ENCODE measurements around the gene BASP1.

BASP1 gene

GRCh38 chr5:17213938-17214337 is 3.5 kb upstream of the BASP1 start:
- no peak overlapping the region for H3K9ac ChIP-seq (ENCODE audit: low read depth in 1 of 2, low read length in 2 of 2)
- peaks cover 2 to 12% of the 10 kb centered on the region in 2 donors for H3K4me1 ChIP-seq (ENCODE audit: control insufficient read depth in 2 of 2, insufficient read depth in 2 of 2, low read length in 2 of 2)
- H3K36me3 ChIP-seq (ENCODE audit: control insufficient read depth in 2 of 2, insufficient read depth in 2 of 2, low read length in 2 of 2): no peaks in the 10 kb centered on the region
- no peak overlapping the region for H3K27ac ChIP-seq (ENCODE audit: low read depth in 2 of 2, low read length in 2 of 2)
- no peak overlapping the region for H3K4me3 ChIP-seq (ENCODE audit: low read length in 2 of 2)
- no peaks in the 10 kb centered on the region for H3K9me3 ChIP-seq (ENCODE audit: control insufficient read depth in 2 of 2, low read length in 2 of 2)
- H3K27me3 ChIP-seq (ENCODE audit: control insufficient read depth in 2 of 2, insufficient read depth in 2 of 2, low read length in 2 of 2): peaks cover 3 to 8% of the 10 kb centered on the region in 2 donors

DNA sequence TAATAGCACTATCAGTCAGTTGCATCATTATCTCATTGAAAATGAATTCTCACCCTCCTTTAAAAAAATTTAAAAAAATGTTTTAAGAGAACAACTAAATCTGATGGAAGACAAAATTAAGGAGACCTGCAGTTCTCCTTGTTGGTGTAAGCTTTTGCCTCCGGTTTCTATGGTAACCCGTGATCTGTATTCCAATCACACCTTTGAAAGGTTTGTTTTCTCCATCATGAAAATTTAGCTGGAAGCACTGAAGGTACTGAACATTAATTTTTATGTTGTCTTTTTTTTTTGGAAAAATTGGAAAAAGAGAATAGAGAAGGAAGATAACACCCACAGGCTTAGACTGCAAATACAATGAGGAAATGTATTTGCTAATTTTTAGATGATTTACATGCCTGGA is 2.5 kb upstream of the BASP1 start:
- Histone ChIP-seq H3K4me1 (ENCODE audit: control insufficient read depth in 2 of 2, insufficient read depth in 2 of 2, low read length in 2 of 2) (peaks cover 2 to 12% of the 10 kb centered on the region in 2 donors), H3K9ac (ENCODE audit: low read depth in 1 of 2, low read length in 2 of 2) (no peak overlapping the region), H3K9me3 (ENCODE audit: control insufficient read depth in 2 of 2, low read length in 2 of 2) (no peaks in the 10 kb centered on the region), H3K4me3 (ENCODE audit: low read length in 2 of 2) (no peak overlapping the region), H3K36me3 (ENCODE audit: control insufficient read depth in 2 of 2, insufficient read depth in 2 of 2, low read length in 2 of 2) (no peaks in the 10 kb centered on the region), H3K27ac (ENCODE audit: low read depth in 2 of 2, low read length in 2 of 2) (no peak overlapping the region), H3K27me3 (ENCODE audit: control insufficient read depth in 2 of 2, insufficient read depth in 2 of 2, low read length in 2 of 2) (peaks cover 3 to 8% of the 10 kb centered on the region in 2 donors)

DNA sequence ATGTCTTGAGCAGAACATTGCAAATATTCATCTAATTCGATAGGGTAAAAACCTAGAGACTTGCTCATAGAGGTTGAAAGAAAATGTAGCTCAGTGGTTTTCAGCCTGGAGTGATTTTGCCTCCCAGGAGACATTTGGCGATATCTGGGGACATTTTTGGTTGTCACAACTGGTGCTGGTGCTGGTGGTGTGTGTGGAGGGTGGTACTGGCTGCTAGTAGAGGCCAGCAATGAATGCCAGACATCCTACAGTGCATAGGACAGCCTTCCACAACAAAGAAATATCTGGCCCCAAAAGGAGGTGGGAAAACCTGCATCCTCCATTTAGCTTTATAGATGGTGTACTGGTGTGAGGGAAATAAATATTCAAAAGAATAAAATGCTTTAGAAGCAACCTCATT is 2.1 kb upstream of the BASP1 start:
- peaks cover 3 to 8% of the 10 kb centered on the region in 2 donors for H3K27me3 ChIP-seq (ENCODE audit: control insufficient read depth in 2 of 2, insufficient read depth in 2 of 2, low read length in 2 of 2)
- no peak overlapping the region for H3K4me3 ChIP-seq (ENCODE audit: low read length in 2 of 2)
- H3K27ac ChIP-seq (ENCODE audit: low read depth in 2 of 2, low read length in 2 of 2): no peak overlapping the region
- H3K9ac ChIP-seq (ENCODE audit: low read depth in 1 of 2, low read length in 2 of 2): no peak overlapping the region
- no peaks in the 10 kb centered on the region for H3K36me3 ChIP-seq (ENCODE audit: control insufficient read depth in 2 of 2, insufficient read depth in 2 of 2, low read length in 2 of 2)
- no peaks in the 10 kb centered on the region for H3K9me3 ChIP-seq (ENCODE audit: control insufficient read depth in 2 of 2, low read length in 2 of 2)
- H3K4me1 ChIP-seq (ENCODE audit: control insufficient read depth in 2 of 2, insufficient read depth in 2 of 2, low read length in 2 of 2): peaks cover 2 to 12% of the 10 kb centered on the region in 2 donors

DNA sequence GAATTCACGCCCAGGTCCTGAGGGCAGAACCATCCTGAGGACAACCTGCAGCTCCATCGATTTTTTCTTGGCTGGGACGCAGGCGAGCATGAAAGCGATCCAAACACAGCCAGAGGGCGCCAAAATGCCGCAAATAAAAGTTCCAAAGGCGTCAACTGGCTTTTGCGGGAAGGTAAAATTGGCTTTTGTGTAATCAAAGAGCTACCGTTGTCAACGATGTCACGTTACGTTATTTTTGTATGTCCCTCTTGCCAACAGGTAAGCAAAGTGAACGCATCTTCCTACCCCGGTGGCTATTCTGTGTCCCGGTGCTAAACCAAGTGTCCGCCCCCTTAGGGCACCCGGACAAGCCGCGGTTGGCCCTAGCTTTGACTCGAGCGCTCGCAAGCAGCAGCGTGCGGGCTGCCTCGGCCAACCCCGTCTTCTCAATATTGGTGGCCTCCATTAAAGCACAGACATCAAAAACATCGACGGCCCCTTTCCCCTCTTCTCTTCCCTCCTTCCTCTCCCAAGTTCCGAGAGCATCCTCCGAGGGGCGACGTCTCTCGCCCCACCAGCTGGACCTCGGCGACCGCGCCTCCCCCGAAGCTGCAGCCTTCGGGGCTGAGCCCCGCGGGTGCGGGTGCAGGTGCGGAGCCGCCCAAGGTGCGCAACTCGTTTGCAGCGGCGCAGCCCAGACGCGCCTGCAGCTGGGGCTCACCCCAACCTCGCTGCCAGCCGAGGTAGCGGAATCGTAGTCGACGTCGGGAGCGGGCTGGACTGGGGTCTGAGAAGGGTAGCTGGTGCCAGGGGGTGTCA is 1.1 kb upstream of the BASP1 start:
- peaks cover 3 to 8% of the 10 kb centered on the region in 2 donors for H3K27me3 ChIP-seq (ENCODE audit: control insufficient read depth in 2 of 2, insufficient read depth in 2 of 2, low read length in 2 of 2)
- H3K4me3 ChIP-seq (ENCODE audit: low read length in 2 of 2): peak overlapping the region; percentile 39 to 46
- no peaks in the 10 kb centered on the region for H3K36me3 ChIP-seq (ENCODE audit: control insufficient read depth in 2 of 2, insufficient read depth in 2 of 2, low read length in 2 of 2)
- H3K9me3 ChIP-seq (ENCODE audit: control insufficient read depth in 2 of 2, low read length in 2 of 2): no peaks in the 10 kb centered on the region
- H3K4me1 ChIP-seq (ENCODE audit: control insufficient read depth in 2 of 2, insufficient read depth in 2 of 2, low read length in 2 of 2): peaks cover 2 to 12% of the 10 kb centered on the region in 2 donors
- H3K27ac ChIP-seq (ENCODE audit: low read depth in 2 of 2, low read length in 2 of 2): peak overlapping the region in 1 of 2 donors; percentile 46
- peak overlapping the region in 1 of 2 donors; percentile 28 for H3K9ac ChIP-seq (ENCODE audit: low read depth in 1 of 2, low read length in 2 of 2)

GRCh38 chr5:17216974-17217492 is 398 bp upstream of the BASP1 start:
- H3K9ac ChIP-seq (ENCODE audit: low read depth in 1 of 2, low read length in 2 of 2): peak overlapping the region in 1 of 2 donors; percentile 4
- peak overlapping the region; percentile 39 to 46 for H3K4me3 ChIP-seq (ENCODE audit: low read length in 2 of 2)

DNA sequence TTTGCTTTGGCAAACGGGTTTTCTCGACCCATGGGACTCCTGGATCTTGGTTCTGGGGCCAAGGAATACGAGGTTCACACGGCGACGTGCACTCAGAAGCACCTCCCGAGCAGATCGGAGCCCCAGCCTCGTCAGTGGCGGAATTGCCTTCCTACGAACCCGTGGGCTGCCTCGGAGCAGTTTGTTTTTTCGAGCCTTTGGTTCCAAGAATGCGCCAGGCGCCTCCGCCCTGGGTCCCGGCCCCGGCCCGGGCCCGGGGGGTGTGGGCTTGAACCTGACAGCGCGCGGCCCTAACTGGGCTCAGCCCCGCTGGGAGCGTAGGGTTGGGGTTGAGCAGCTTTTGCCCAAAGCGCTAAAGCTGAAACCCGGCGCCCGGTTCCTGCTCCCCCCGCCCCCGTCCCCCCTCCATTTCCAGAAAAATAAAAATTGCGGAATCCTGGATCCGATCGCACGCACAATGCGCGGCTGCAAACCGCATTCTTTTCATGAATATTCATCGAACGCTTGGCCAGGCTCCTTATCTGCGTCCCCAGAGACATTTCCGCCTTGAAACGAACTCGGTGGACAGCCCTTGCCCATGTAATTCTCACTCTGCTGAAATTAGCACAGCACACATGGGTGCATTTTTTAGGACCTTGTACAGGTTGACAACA is 1.0 kb downstream of the BASP1 start:
- Histone ChIP-seq H3K4me1 (ENCODE audit: control insufficient read depth in 2 of 2, insufficient read depth in 2 of 2, low read length in 2 of 2) (peaks cover 2 to 12% of the 10 kb centered on the region in 2 donors), H3K36me3 (ENCODE audit: control insufficient read depth in 2 of 2, insufficient read depth in 2 of 2, low read length in 2 of 2) (no peaks in the 10 kb centered on the region), H3K27ac (ENCODE audit: low read depth in 2 of 2, low read length in 2 of 2) (peak overlapping the region; percentile 22 to 66)

More at GRCh38 chr5:17216974-17217492, 398 bp upstream of the BASP1 start:
- H3K4me1 ChIP-seq (ENCODE audit: control insufficient read depth in 2 of 2, insufficient read depth in 2 of 2, low read length in 2 of 2): peaks cover 2 to 12% of the 10 kb centered on the region in 2 donors
- no peaks in the 10 kb centered on the region for H3K36me3 ChIP-seq (ENCODE audit: control insufficient read depth in 2 of 2, insufficient read depth in 2 of 2, low read length in 2 of 2)
- peaks cover 3 to 8% of the 10 kb centered on the region in 2 donors for H3K27me3 ChIP-seq (ENCODE audit: control insufficient read depth in 2 of 2, insufficient read depth in 2 of 2, low read length in 2 of 2)
- H3K27ac ChIP-seq (ENCODE audit: low read depth in 2 of 2, low read length in 2 of 2): peak overlapping the region in 1 of 2 donors; percentile 46
- no peaks in the 10 kb centered on the region for H3K9me3 ChIP-seq (ENCODE audit: control insufficient read depth in 2 of 2, low read length in 2 of 2)

GRCh38 chr5:17219006-17219422 is 1.6 kb downstream of the BASP1 start:
- peaks cover 2 to 12% of the 10 kb centered on the region in 2 donors for H3K4me1 ChIP-seq (ENCODE audit: control insufficient read depth in 2 of 2, insufficient read depth in 2 of 2, low read length in 2 of 2)
- no peaks in the 10 kb centered on the region for H3K36me3 ChIP-seq (ENCODE audit: control insufficient read depth in 2 of 2, insufficient read depth in 2 of 2, low read length in 2 of 2)
- peaks cover 3 to 8% of the 10 kb centered on the region in 2 donors for H3K27me3 ChIP-seq (ENCODE audit: control insufficient read depth in 2 of 2, insufficient read depth in 2 of 2, low read length in 2 of 2)
- H3K4me3 ChIP-seq (ENCODE audit: low read length in 2 of 2): peak overlapping the region; percentile 69 to 80
- H3K9ac ChIP-seq (ENCODE audit: low read depth in 1 of 2, low read length in 2 of 2): peak overlapping the region; percentile 17 to 69
- no peaks in the 10 kb centered on the region for H3K9me3 ChIP-seq (ENCODE audit: control insufficient read depth in 2 of 2, low read length in 2 of 2)
- peak overlapping the region; percentile 22 to 66 for H3K27ac ChIP-seq (ENCODE audit: low read depth in 2 of 2, low read length in 2 of 2)

More for the DNA sequence above, 1.0 kb downstream of the BASP1 start:
- Histone ChIP-seq H3K9me3 (ENCODE audit: control insufficient read depth in 2 of 2, low read length in 2 of 2) (no peaks in the 10 kb centered on the region), H3K27me3 (ENCODE audit: control insufficient read depth in 2 of 2, insufficient read depth in 2 of 2, low read length in 2 of 2) (peaks cover 3 to 8% of the 10 kb centered on the region in 2 donors), H3K4me3 (ENCODE audit: low read length in 2 of 2) (peak overlapping the region; percentile 69 to 80), H3K9ac (ENCODE audit: low read depth in 1 of 2, low read length in 2 of 2) (peak overlapping the region; percentile 64 to 69)

GRCh38 chr5:17219469-17219868 is 2.0 kb downstream of the BASP1 start:
- H3K36me3 ChIP-seq (ENCODE audit: control insufficient read depth in 2 of 2, insufficient read depth in 2 of 2, low read length in 2 of 2): no peaks in the 10 kb centered on the region
- peaks cover 3 to 8% of the 10 kb centered on the region in 2 donors for H3K27me3 ChIP-seq (ENCODE audit: control insufficient read depth in 2 of 2, insufficient read depth in 2 of 2, low read length in 2 of 2)
- H3K4me1 ChIP-seq (ENCODE audit: control insufficient read depth in 2 of 2, insufficient read depth in 2 of 2, low read length in 2 of 2): peaks cover 0 to 12% of the 10 kb centered on the region in 2 donors
- H3K9me3 ChIP-seq (ENCODE audit: control insufficient read depth in 2 of 2, low read length in 2 of 2): no peaks in the 10 kb centered on the region
- peak overlapping the region in 1 of 2 donors; percentile 80 for H3K4me3 ChIP-seq (ENCODE audit: low read length in 2 of 2)
- H3K9ac ChIP-seq (ENCODE audit: low read depth in 1 of 2, low read length in 2 of 2): no peak overlapping the region
- H3K27ac ChIP-seq (ENCODE audit: low read depth in 2 of 2, low read length in 2 of 2): no peak overlapping the region

DNA sequence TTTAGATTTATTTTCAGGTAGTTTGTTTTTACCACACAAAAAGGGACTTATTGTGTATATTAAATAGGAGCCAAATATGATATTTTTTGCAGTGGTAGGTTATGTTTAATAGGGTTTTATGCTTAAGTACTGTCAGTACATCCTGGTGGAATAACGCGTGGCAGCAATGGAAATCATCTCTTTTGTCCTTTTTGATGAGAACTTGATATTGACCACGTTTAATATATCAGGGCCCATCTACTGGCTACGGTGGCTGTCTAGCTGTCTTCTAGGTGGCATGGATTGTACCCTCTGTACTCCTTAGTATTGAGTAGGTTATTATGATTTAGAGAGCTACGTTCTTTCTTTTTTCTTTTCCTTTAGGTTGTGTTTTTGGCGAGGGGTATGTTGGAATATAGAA is 2.6 kb downstream of the BASP1 start:
- Histone ChIP-seq H3K27ac (ENCODE audit: low read depth in 2 of 2, low read length in 2 of 2) (no peak overlapping the region), H3K9me3 (ENCODE audit: control insufficient read depth in 2 of 2, low read length in 2 of 2) (no peaks in the 10 kb centered on the region), H3K4me1 (ENCODE audit: control insufficient read depth in 2 of 2, insufficient read depth in 2 of 2, low read length in 2 of 2) (peaks cover 0 to 12% of the 10 kb centered on the region in 2 donors), H3K9ac (ENCODE audit: low read depth in 1 of 2, low read length in 2 of 2) (no peak overlapping the region), H3K4me3 (ENCODE audit: low read length in 2 of 2) (peak overlapping the region in 1 of 2 donors; percentile 80), H3K27me3 (ENCODE audit: control insufficient read depth in 2 of 2, insufficient read depth in 2 of 2, low read length in 2 of 2) (peaks cover 3 to 8% of the 10 kb centered on the region in 2 donors), H3K36me3 (ENCODE audit: control insufficient read depth in 2 of 2, insufficient read depth in 2 of 2, low read length in 2 of 2) (no peaks in the 10 kb centered on the region)

- Histone ChIP-seq H3K36me3 (ENCODE audit: control insufficient read depth in 2 of 2, insufficient read depth in 2 of 2, low read length in 2 of 2) (no peaks in the 10 kb centered on the region), H3K27ac (ENCODE audit: low read depth in 2 of 2, low read length in 2 of 2) (no peak overlapping the region), H3K4me3 (ENCODE audit: low read length in 2 of 2) (no peak overlapping the region), H3K9ac (ENCODE audit: low read depth in 1 of 2, low read length in 2 of 2) (no peak overlapping the region), H3K9me3 (ENCODE audit: control insufficient read depth in 2 of 2, low read length in 2 of 2) (no peaks in the 10 kb centered on the region), H3K4me1 (ENCODE audit: control insufficient read depth in 2 of 2, insufficient read depth in 2 of 2, low read length in 2 of 2) (peaks cover 0 to 12% of the 10 kb centered on the region in 2 donors), H3K27me3 (ENCODE audit: control insufficient read depth in 2 of 2, insufficient read depth in 2 of 2, low read length in 2 of 2) (peaks cover 3 to 8% of the 10 kb centered on the region in 2 donors)
These were observed 3.0 kb downstream of the BASP1 start for GRCh38 chr5:17220469-17220868.

All from mucosa of rectum (tissue), 2 donors.